ENCODE data around the gene SPACA5. TPM values are rescaled to one million over a fixed set of nuclear protein-coding genes. Genes with fewer than 3 reads are reported as not detected.
"Not testable (repeated sequence)": the region's sequence is repeated elsewhere in the genome, so short reads cannot be mapped to it uniquely, and the experiment has no call there.

Gene SPACA5
- total RNA-seq: not detected in 2 replicates
- long read RNA-seq: 0 reads

DNA sequence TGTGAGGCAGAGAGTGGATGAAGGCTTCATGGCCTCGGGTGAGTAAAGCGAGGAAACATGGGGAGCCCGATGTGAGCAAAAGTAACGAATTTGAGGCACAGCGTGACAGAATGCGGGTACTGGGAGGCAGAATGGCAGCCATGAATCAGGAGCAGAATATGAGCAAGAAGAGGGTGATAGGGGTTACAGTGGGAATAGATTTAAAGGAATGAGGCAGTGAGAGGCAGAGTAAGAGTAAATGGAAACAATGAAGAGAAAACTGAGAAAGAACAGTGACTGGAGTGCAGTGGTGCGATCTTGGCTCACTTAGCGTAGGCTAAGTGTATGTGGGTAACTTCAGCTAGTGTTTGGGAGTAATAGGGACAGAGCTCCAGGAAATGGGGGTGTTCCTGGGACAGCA, at the start of gene SPACA5:
TSS of gene SPACA5 (plus strand) at position 301 of the 400 bp plus-strand sequence. CDS start 815 bp downstream, outside the sequence.
- H3K4me3 Mint-ChIP-seq (ENCODE audit: low read depth); DNase-seq (ENCODE audit: low spot score, unreplicated experiment); H3K4me1 Mint-ChIP-seq (ENCODE audit: low read depth); H3K36me3 Mint-ChIP-seq (ENCODE audit: insufficient read depth); H3K9me3 Mint-ChIP-seq (ENCODE audit: low read depth); H3K27ac Mint-ChIP-seq; H3K27me3 Mint-ChIP-seq: not testable (repeated sequence)

DNA sequence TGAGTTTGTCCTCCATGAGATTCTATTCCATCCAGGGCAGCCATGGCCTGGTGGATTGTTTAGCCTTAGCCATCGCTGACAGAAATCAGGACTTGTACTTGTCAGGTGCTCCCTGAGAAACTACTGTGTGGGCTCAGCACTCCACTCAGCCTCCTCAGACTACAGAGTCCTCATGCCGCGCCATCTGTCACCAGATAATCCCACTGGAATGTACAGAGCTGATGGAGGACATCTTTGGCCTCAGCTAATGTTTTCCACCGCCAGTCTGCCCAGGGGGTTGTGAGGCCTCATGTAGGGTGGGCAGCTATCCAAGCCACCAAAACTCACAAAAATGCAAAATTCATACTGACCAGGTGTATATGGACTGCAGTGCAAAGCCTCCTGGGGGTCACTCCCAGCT, 48.6 kb upstream of the SPACA5 start:
- H3K36me3 Mint-ChIP-seq (ENCODE audit: insufficient read depth); H3K27ac Mint-ChIP-seq; H3K27me3 Mint-ChIP-seq; H3K4me1 Mint-ChIP-seq (ENCODE audit: low read depth); DNase-seq (ENCODE audit: low spot score, unreplicated experiment); H3K4me3 Mint-ChIP-seq (ENCODE audit: low read depth): not testable (repeated sequence)
- H3K9me3 Mint-ChIP-seq (ENCODE audit: low read depth): peaks cover 16% of the 10 kb centered on the region

DNA sequence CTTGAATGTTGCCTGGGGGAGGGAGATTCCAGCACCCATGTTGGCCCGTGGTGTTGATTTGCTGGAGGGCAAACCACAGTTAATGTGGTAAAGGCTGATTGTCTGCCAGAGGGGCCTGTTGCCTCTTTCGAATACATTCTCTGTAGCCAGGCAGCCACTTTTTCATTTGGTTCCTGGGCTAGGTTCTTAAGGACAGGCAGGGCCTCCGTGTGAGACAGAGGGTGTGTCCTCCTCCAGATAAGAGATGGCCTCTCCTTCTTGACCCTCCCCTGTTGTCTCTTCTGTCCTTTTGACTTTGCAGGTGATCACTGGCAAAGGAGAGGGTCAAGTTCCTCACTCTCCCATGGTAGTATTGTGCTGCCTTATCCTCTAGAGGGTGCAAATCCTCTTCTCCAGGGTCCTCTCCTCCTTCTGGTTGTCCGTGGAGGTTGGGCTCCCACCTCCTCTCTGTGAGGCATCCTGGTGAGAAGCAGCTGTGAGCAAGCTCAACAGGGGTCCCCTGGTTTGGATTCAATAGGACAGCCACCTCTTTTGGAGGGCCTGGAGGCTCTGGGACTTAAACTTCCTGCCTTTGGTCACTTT, 47.9 kb upstream of the SPACA5 start:
- peaks cover 4% of the 10 kb centered on the region for H3K4me1 Mint-ChIP-seq (ENCODE audit: low read depth)
- H3K4me3 Mint-ChIP-seq (ENCODE audit: low read depth): no peak overlapping the region
- no peaks in the 10 kb centered on the region for H3K27me3 Mint-ChIP-seq
- DNase-seq (ENCODE audit: low spot score, unreplicated experiment): no peak
- no peak overlapping the region for H3K27ac Mint-ChIP-seq
- TF ChIP-seq, protein P1, sequence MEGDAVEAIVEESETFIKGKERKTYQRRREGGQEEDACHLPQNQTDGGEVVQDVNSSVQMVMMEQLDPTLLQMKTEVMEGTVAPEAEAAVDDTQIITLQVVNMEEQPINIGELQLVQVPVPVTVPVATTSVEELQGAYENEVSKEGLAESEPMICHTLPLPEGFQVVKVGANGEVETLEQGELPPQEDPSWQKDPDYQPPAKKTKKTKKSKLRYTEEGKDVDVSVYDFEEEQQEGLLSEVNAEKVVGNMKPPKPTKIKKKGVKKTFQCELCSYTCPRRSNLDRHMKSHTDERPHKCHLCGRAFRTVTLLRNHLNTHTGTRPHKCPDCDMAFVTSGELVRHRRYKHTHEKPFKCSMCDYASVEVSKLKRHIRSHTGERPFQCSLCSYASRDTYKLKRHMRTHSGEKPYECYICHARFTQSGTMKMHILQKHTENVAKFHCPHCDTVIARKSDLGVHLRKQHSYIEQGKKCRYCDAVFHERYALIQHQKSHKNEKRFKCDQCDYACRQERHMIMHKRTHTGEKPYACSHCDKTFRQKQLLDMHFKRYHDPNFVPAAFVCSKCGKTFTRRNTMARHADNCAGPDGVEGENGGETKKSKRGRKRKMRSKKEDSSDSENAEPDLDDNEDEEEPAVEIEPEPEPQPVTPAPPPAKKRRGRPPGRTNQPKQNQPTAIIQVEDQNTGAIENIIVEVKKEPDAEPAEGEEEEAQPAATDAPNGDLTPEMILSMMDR (IDR thresholded peaks at IDR 0.05; ENCODE audit: unreplicated experiment): peak; percentile 36
- H3K9me3 Mint-ChIP-seq (ENCODE audit: low read depth): peaks cover 18% of the 10 kb centered on the region
- H3K36me3 Mint-ChIP-seq (ENCODE audit: insufficient read depth): no peaks in the 10 kb centered on the region

DNA sequence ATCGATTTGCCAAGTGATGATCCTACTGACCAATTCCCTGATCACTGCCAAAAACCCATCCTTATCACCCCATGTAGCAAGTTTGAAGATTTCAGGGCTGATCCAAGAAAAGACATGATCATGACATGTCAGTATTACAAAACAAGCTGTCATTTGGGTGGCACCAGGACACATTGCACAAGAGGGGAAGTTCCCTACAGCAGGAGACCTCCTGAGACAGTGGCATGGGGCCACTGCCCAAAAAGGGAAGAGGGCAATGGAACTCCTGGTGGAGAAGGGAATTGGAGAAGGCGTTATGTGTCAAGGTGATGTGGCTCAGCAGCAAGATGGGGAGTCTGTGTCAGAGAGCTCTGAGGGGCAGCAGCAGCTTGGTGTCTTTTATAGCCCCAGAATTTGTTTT, 46.4 kb upstream of the SPACA5 start:
- peaks cover 4% of the 10 kb centered on the region for H3K4me1 Mint-ChIP-seq (ENCODE audit: low read depth)
- H3K27me3 Mint-ChIP-seq: no peaks in the 10 kb centered on the region
- no peak for DNase-seq (ENCODE audit: low spot score, unreplicated experiment)
- H3K27ac Mint-ChIP-seq: no peak overlapping the region
- H3K36me3 Mint-ChIP-seq (ENCODE audit: insufficient read depth): peaks cover 5% of the 10 kb centered on the region
- peaks cover 31% of the 10 kb centered on the region for H3K9me3 Mint-ChIP-seq (ENCODE audit: low read depth)
- TF ChIP-seq, protein P1 (IDR thresholded peaks at IDR 0.05; ENCODE audit: unreplicated experiment): no peak
- no peak overlapping the region for H3K4me3 Mint-ChIP-seq (ENCODE audit: low read depth)

DNA sequence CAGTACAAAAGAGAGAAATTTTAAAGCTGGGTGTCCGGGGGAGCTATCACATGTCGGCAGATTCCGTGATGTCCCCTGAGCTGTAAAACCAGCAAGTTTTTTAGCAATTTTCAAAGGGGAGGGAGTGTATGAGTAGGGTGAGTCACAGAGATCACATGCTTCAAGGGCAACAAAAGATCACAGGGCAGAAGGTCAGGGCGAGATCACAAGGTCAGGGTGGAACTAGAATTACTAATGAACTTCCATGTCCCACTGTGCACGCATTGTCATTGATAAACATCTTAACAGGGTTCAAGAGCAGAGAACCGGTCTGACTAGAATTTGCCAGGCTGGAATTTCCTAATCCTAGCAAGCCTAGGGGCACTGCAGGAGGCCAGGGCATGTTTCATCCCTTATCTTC, 45.0 kb upstream of the SPACA5 start:
- H3K4me3 Mint-ChIP-seq (ENCODE audit: low read depth); DNase-seq (ENCODE audit: low spot score, unreplicated experiment); H3K27me3 Mint-ChIP-seq; H3K4me1 Mint-ChIP-seq (ENCODE audit: low read depth); H3K36me3 Mint-ChIP-seq (ENCODE audit: insufficient read depth): not testable (repeated sequence)
- Mint-ChIP-seq H3K27ac (peak overlapping the region; percentile 75), H3K9me3 (ENCODE audit: low read depth) (peaks cover 33% of the 10 kb centered on the region)

DNA sequence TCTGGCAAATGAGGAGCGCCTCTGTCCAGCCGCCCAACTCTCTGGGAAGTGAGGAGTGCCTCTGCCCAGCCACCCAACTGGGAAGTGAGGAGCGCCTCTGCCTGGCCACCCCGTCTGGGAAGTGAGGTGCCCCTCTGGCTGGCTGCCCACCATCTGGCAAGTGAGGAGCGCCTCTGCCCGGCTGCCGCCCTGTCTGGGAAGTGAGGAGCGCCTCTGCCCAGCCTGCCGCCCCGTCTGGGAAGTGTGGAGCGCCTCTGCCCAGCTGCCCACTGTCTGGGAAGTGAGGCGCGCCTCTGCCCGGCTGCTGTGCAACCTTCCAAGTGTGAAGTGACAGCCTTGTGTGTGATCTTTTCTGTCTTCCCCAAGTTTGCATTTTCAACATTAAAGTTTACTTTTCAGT, 41.3 kb upstream of the SPACA5 start:
- H3K36me3 Mint-ChIP-seq (ENCODE audit: insufficient read depth); H3K4me3 Mint-ChIP-seq (ENCODE audit: low read depth); H3K4me1 Mint-ChIP-seq (ENCODE audit: low read depth); H3K27me3 Mint-ChIP-seq; DNase-seq (ENCODE audit: low spot score, unreplicated experiment); H3K27ac Mint-ChIP-seq: not testable (repeated sequence)
- peaks cover 55% of the 10 kb centered on the region for H3K9me3 Mint-ChIP-seq (ENCODE audit: low read depth)

DNA sequence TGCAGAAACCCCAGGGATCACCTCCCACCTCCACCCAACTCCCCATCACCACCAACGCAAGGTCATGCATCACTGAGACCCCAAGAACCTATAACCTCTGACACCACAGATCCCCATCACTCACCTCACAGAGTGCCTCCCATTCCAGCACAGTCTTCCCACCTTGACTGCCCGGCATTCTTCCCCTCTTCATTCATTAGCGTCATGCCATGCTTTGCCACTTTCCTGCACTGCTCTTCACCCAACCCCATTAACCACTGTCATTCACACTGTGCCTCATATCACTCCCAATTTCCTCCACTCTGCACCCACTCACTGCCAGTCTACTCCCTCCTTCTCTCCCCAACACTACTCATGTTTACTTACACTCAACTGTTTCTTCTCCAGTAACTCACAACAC, 33.6 kb upstream of the SPACA5 start:
- Mint-ChIP-seq H3K27me3 (no peaks in the 10 kb centered on the region), H3K36me3 (ENCODE audit: insufficient read depth) (peaks cover 51% of the 10 kb centered on the region), H3K27ac (no peak overlapping the region), H3K9me3 (ENCODE audit: low read depth) (peaks cover 74% of the 10 kb centered on the region), H3K4me1 (ENCODE audit: low read depth) (no peaks in the 10 kb centered on the region), H3K4me3 (ENCODE audit: low read depth) (no peak overlapping the region)
- TF ChIP-seq, protein P1 (IDR thresholded peaks at IDR 0.05; ENCODE audit: unreplicated experiment): no peak
- DNase-seq (ENCODE audit: low spot score, unreplicated experiment): no peak

Measured in progenitor cell of endocrine pancreas (in vitro differentiated cells).